ENCODE results near the gene NHLH1. TPM values are rescaled to one million over a fixed set of nuclear protein-coding genes. Genes with fewer than 3 reads are reported as not detected.

NHLH1 gene
- total RNA-seq, 1 donor from 2014 or later: 2.2 TPM

DNA sequence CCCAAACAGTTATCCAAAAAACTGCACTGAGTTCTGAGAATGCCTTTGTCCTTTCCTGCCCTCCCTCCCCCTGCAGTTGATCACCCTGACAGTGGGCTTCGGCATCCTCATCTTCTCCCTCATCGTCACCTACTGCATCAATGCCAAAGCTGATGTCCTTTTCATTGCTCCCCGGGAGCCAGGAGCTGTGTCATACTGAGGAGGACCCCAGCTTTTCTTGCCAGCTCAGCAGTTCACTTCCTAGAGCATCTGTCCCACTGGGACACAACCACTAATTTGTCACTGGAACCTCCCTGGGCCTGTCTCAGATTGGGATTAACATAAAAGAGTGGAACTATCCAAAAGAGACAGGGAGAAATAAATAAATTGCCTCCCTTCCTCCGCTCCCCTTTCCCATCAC, 8.8 kb upstream of the NHLH1 start:
- no peaks in the 10 kb centered on the region for H3K27me3 Mint-ChIP-seq
- H3K36me3 Mint-ChIP-seq: peaks cover 40% of the 10 kb centered on the region
- TF ChIP-seq, protein P1, sequence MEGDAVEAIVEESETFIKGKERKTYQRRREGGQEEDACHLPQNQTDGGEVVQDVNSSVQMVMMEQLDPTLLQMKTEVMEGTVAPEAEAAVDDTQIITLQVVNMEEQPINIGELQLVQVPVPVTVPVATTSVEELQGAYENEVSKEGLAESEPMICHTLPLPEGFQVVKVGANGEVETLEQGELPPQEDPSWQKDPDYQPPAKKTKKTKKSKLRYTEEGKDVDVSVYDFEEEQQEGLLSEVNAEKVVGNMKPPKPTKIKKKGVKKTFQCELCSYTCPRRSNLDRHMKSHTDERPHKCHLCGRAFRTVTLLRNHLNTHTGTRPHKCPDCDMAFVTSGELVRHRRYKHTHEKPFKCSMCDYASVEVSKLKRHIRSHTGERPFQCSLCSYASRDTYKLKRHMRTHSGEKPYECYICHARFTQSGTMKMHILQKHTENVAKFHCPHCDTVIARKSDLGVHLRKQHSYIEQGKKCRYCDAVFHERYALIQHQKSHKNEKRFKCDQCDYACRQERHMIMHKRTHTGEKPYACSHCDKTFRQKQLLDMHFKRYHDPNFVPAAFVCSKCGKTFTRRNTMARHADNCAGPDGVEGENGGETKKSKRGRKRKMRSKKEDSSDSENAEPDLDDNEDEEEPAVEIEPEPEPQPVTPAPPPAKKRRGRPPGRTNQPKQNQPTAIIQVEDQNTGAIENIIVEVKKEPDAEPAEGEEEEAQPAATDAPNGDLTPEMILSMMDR (conservative IDR thresholded peaks at IDR 0.05): no peak
- H3K4me1 Mint-ChIP-seq (ENCODE audit: unreplicated experiment): peaks cover 11% of the 10 kb centered on the region
- no peak overlapping the region for H3K27ac Mint-ChIP-seq
- no peak overlapping the region for H3K4me3 Mint-ChIP-seq
- DNase-seq (ENCODE audit: extremely low spot score, unreplicated experiment): no peak
- no peaks in the 10 kb centered on the region for H3K9me3 Mint-ChIP-seq

DNA sequence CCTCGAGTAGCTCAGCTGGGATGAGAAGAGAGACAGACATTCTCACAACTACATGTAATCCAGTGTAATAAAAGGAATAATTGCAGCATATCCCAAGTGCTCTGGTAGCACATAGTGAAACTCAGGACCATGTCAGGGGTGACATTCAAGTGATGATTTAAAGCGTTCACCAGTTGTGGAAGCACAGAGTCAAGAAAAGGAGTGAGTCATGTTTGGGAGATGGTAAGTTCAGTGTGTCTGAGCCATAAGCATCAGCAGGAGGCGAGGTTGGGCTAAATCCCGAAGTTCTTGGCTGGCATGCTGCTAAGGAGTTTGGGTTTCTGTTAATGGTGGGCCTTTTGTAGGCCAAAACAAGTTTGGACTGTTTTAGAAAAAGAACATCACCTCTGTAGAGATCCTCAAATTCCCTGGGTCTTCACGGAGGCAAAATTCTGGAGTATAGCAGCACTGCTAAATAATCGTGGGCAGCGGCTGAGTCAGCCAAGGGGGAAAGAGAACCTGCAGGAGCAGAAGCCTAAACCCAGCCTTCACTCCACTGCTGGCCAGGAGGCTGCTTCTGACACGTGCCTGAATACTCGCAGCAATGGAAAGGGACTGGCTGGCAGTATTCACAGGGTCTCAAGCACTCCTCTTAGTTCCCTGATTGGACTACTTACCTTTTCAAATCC, 7.2 kb upstream of the NHLH1 start:
- H3K4me1 Mint-ChIP-seq (ENCODE audit: unreplicated experiment): peaks cover 15% of the 10 kb centered on the region
- H3K27me3 Mint-ChIP-seq: no peaks in the 10 kb centered on the region
- DNase-seq (ENCODE audit: extremely low spot score, unreplicated experiment): peak; percentile 18
- no peaks in the 10 kb centered on the region for H3K9me3 Mint-ChIP-seq
- no peak overlapping the region for H3K27ac Mint-ChIP-seq
- H3K36me3 Mint-ChIP-seq: peaks cover 36% of the 10 kb centered on the region
- H3K4me3 Mint-ChIP-seq: no peak overlapping the region
- TF ChIP-seq, protein P1 (conservative IDR thresholded peaks at IDR 0.05): no peak

DNA sequence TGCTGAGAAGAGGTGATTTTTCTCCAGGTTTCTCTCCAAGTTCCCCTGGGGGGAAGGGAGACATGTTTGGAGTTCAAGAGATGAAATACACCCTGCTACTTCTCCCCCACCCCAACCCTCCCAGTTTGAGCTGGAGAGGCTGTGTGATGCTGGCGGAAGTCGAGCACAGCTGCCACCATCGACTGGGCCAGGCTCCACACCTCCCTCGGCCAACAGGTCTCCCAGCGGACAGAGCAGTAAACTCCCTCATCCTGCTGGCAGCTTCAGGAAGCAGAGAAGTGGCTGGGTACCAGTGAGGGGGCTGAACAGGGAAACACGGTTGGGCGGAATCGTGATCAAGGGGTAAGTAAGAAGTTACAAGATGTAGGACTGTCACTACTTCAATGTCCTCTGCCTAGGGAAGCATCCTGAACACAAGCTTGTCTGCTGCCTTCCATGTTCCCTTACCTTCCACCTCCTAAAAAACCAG, 6.6 kb upstream of the NHLH1 start:
- peak; percentile 47 for DNase-seq (ENCODE audit: extremely low spot score, unreplicated experiment)
- Mint-ChIP-seq H3K27ac (no peak overlapping the region), H3K36me3 (peaks cover 34% of the 10 kb centered on the region), H3K4me3 (no peak overlapping the region), H3K4me1 (ENCODE audit: unreplicated experiment) (peaks cover 15% of the 10 kb centered on the region), H3K9me3 (no peaks in the 10 kb centered on the region), H3K27me3 (no peaks in the 10 kb centered on the region)
- TF ChIP-seq, protein P1 (conservative IDR thresholded peaks at IDR 0.05): no peak

DNA sequence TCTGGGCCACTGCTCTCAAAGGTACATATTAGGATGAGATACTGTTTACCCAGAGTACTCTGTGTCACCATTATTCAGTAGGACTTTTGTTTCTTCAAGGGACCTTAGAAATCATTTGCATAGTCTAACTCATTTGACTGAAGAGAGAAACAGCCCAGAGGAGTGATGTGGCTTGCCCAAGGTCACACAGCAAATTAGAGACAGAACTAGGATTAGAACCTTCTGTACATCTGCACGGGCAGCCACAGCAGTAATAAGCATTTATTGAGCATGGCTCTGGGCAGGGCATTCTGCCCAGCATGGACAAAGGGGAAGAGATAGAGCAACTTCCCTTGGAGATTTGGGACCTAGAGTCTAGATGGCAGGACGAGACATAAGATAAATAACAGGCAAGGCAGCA, 5.7 kb upstream of the NHLH1 start:
- Mint-ChIP-seq H3K27me3 (no peaks in the 10 kb centered on the region), H3K36me3 (peaks cover 32% of the 10 kb centered on the region), H3K4me3 (no peak overlapping the region), H3K27ac (no peak overlapping the region), H3K9me3 (no peaks in the 10 kb centered on the region), H3K4me1 (ENCODE audit: unreplicated experiment) (peaks cover 15% of the 10 kb centered on the region)
- TF ChIP-seq, protein P1 (conservative IDR thresholded peaks at IDR 0.05): no peak
- DNase-seq (ENCODE audit: extremely low spot score, unreplicated experiment): peak; percentile 32

DNA sequence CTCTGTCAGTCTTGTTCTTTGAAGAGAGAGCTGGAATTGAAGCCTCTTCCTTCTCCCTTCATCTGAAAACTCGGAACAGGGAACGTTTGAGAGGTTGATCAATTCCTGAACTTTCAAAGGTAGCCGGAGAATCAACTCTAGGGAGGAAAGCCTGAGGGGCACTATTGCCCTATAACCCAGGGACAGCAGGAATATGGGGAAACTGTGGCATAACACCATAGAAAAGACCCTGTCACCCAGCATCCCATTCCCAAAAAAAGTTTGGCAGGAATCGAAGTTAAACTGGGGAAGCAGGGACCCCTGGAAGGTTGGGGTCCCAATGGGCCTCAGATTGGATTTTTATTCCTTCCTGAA, 5.1 kb upstream of the NHLH1 start:
- DNase-seq (ENCODE audit: extremely low spot score, unreplicated experiment): no peak
- H3K27me3 Mint-ChIP-seq: no peaks in the 10 kb centered on the region
- H3K4me3 Mint-ChIP-seq: no peak overlapping the region
- no peaks in the 10 kb centered on the region for H3K9me3 Mint-ChIP-seq
- H3K36me3 Mint-ChIP-seq: peaks cover 31% of the 10 kb centered on the region
- peak overlapping the region; percentile 58 for H3K27ac Mint-ChIP-seq
- TF ChIP-seq, protein P1 (conservative IDR thresholded peaks at IDR 0.05): no peak
- H3K4me1 Mint-ChIP-seq (ENCODE audit: unreplicated experiment): peaks cover 15% of the 10 kb centered on the region

Measured in type B pancreatic cell (in vitro differentiated cells).